HCT116 (cell line): ENCODE results near the gene KRT74. TPM values are rescaled to one million over a fixed set of nuclear protein-coding genes. Genes with fewer than 3 reads are reported as not detected.

Experiments used
- ATAC-seq: fragments of 200-7000 bp; cut with Tn5 transposase; 2 replicates; pipeline ENCODE4 v1.9.1; 2020; ENCODE audit warnings: mild to moderate bottlenecking, moderate library complexity
- Bru-seq: library from RNA; stranded (reverse); fragments of 400-500 nt; gene quantifications from one replicate; lab custom pipeline; 2021; lab: Mats Ljungman, UMichigan
- BruChase-seq, 2 experiments: library from RNA; stranded (reverse); fragments of 400-500 nt; gene quantifications; one replicate each; lab custom pipeline; 2021; lab: Mats Ljungman, UMichigan
- BruUV-seq: library from RNA; stranded (reverse); fragments of 400-500 nt; replicated peaks from 2 replicates; lab custom pipeline; 2021; lab: Mats Ljungman, UMichigan
- CTCF ChIA-PET: fragments of 300-600 bp; sonication (Branson Sonifier 250); formaldehyde crosslinking; loops from one replicate; lab custom pipeline; 2021; ENCODE audit warnings: antibody characterized with exemption; lab: Charles Lee
- POLR2A ChIA-PET: fragments of 300-600, 350-600 bp; sonication (Branson Sonifier 250); formaldehyde crosslinking; loops from one replicate; lab custom pipeline; 2021; ENCODE audit warnings: antibody characterized with exemption; lab: Charles Lee
- RAD21 ChIA-PET, 2 experiments: fragments of 300-600 bp; sonication (Branson Sonifier 250); formaldehyde crosslinking; loops; one replicate each; lab custom pipeline; 2023; ENCODE audit warnings: low total read pairs in 2 of 2; ENCODE audit not compliant: uncharacterized antibody in 2 of 2, unreplicated experiment in 2 of 2, low non-redundant PET in 1 of 2; lab: Charles Lee
- DNase-seq: peaks from one replicate; pipeline ENCODE4 v3.0.0-alpha.2; 2010; ENCODE audit warnings: low read depth, low spot score
- H2AFZ ChIP-seq: fragments of 200-600 bp; shearing (Covaris generic), sonication (generic); 2 replicates; pipeline ENCODE4 v1.6.1; 2017; ENCODE audit warnings: low read depth, mixed run types, mixed read lengths, antibody characterized with exemption, low read length; ENCODE audit not compliant: poor library complexity, severe bottlenecking
- H3K27ac ChIP-seq: 2 replicates; pipeline ENCODE4 v1.5.1; 2012; ENCODE audit warnings: low read depth, low read length
- H3K27me3 ChIP-seq: fragments of 200-600 bp; sonication (generic); 2 replicates; pipeline ENCODE4 v1.6.1; 2016; ENCODE audit warnings: mixed run types, low read length, mixed read lengths; ENCODE audit not compliant: insufficient read depth
- H3K36me3 ChIP-seq, 2 experiments: fragments of 200-500 bp in 1 of 2; fragments of 200-600 bp in 1 of 2; sonication (Bioruptor generic) in 1 of 2; sonication (generic) in 1 of 2; 2 replicates each; pipeline versions ENCODE4 v1.5.1 to v1.6.1; 2014 to 2016; ENCODE audit warnings: low read length in 2 of 2, inconsistent platforms in 1 of 2, mixed read lengths in 1 of 2, mixed run types in 1 of 2; ENCODE audit not compliant: insufficient read depth in 2 of 2, control insufficient read depth in 1 of 2
- H3K4me1 ChIP-seq, 2 experiments: fragments of 200-600 bp in 1 of 2; sonication (generic) in 1 of 2; 2 replicates each; pipeline versions ENCODE4 v1.5.1 to v1.6.1; 2012 to 2017; ENCODE audit warnings: low read length in 2 of 2, inconsistent platforms in 1 of 2, mild to moderate bottlenecking in 1 of 2, mixed read lengths in 1 of 2, mixed run types in 1 of 2, moderate library complexity in 1 of 2; ENCODE audit not compliant: insufficient read depth in 2 of 2, control insufficient read depth in 1 of 2
- H3K4me2 ChIP-seq: fragments of 200-600 bp; sonication (generic); 2 replicates; pipeline ENCODE4 v1.6.1; 2017; ENCODE audit warnings: mixed run types, low read length, mixed read lengths
- H3K4me3 ChIP-seq, 2 experiments: fragments of 200-600 bp in 1 of 2; sonication (generic) in 1 of 2; replicated peaks in 1 of 2; 2 replicates each; pipeline ENCODE4 v1.5.1; 2011 to 2016; ENCODE audit warnings: low read length in 2 of 2, control low read depth in 1 of 2, low read depth in 1 of 2, mild to moderate bottlenecking in 1 of 2, mixed read lengths in 1 of 2, mixed run types in 1 of 2
- H3K79me2 ChIP-seq: fragments of 200-600 bp; sonication (generic); 2 replicates; pipeline ENCODE4 v1.6.1; 2017; ENCODE audit warnings: mild to moderate bottlenecking, mixed run types, low read length, moderate library complexity, mixed read lengths; ENCODE audit not compliant: insufficient read depth
- H3K9ac ChIP-seq: fragments of 200-600 bp; sonication (generic); 2 replicates; pipeline ENCODE4 v1.6.1; 2016; ENCODE audit warnings: low read length, mixed read lengths
- H3K9me2 ChIP-seq: fragments of 200-600 bp; sonication (generic), shearing (Covaris generic); 2 replicates; pipeline ENCODE4 v1.6.1; 2017; ENCODE audit warnings: mixed run types, mild to moderate bottlenecking, moderate library complexity; ENCODE audit not compliant: insufficient read depth
- H3K9me3 ChIP-seq, 2 experiments: fragments of 200-500 bp in 1 of 2; fragments of 200-600 bp in 1 of 2; sonication (Bioruptor generic) in 1 of 2; sonication (generic) in 1 of 2; 2 replicates each; pipeline ENCODE4 v1.6.1; 2014 to 2017; ENCODE audit warnings: low read length in 2 of 2, mixed read lengths in 2 of 2, inconsistent platforms in 1 of 2, low read depth in 1 of 2, mild to moderate bottlenecking in 1 of 2, mixed run types in 1 of 2, moderate library complexity in 1 of 2; ENCODE audit not compliant: control insufficient read depth in 1 of 2, insufficient read depth in 1 of 2
- H4K20me1 ChIP-seq: fragments of 200-600 bp; sonication (generic), shearing (Covaris generic); 2 replicates; pipeline ENCODE4 v1.6.1; 2017; ENCODE audit warnings: mixed run types, mild to moderate bottlenecking, moderate library complexity; ENCODE audit not compliant: insufficient read depth
- EGR1 ChIP-seq: IDR thresholded peaks from 2 replicates; pipeline ENCODE4 v1.6.1; 2012; ENCODE audit warnings: low read depth
- ELF1 ChIP-seq: IDR thresholded peaks from 2 replicates; pipeline ENCODE4 v1.6.1; 2012; ENCODE audit warnings: low read depth, borderline replicate concordance
- EZH2phosphoT487 ChIP-seq: fragments of 200-600 bp; IDR thresholded peaks from 2 replicates; pipeline ENCODE4 v1.6.1; 2018; ENCODE audit warnings: antibody characterized with exemption, borderline replicate concordance
- FOSL1 ChIP-seq: IDR thresholded peaks from 2 replicates; pipeline ENCODE4 v1.6.1; 2012; ENCODE audit warnings: low read depth
- JUND ChIP-seq: IDR thresholded peaks from 2 replicates; pipeline ENCODE4 v1.6.1; 2012
- POLR2A ChIP-seq: IDR thresholded peaks from 2 replicates; pipeline ENCODE4 v1.7.0; 2011; ENCODE audit warnings: borderline replicate concordance; ENCODE audit not compliant: insufficient read depth, insufficient read length; ENCODE audit errors: extremely low read depth
- POLR2AphosphoS5 ChIP-seq: IDR thresholded peaks from 2 replicates; pipeline ENCODE4 v1.6.1; 2011; ENCODE audit warnings: mild to moderate bottlenecking, low read depth, low read length, moderate library complexity
- SIN3A ChIP-seq: IDR thresholded peaks from 2 replicates; pipeline ENCODE4 v1.6.1; 2012; ENCODE audit warnings: low read depth
- SP1 ChIP-seq: IDR thresholded peaks from 2 replicates; pipeline ENCODE4 v1.6.1; 2012; ENCODE audit warnings: low read depth
- SRF ChIP-seq: IDR thresholded peaks from 2 replicates; pipeline ENCODE4 v1.6.1; 2012; ENCODE audit warnings: low read depth
- YY1 ChIP-seq: IDR thresholded peaks from 2 replicates; pipeline ENCODE4 v1.6.1; 2011; ENCODE audit warnings: low read length, low read depth, moderate library complexity, mild to moderate bottlenecking; ENCODE audit not compliant: insufficient replicate concordance; ENCODE audit errors: extremely low read depth
- ZNF274 ChIP-seq: fragments of 200-500 bp; sonication (Bioruptor generic); IDR thresholded peaks from 2 replicates; pipeline ENCODE4 v1.6.1; 2014; ENCODE audit warnings: mild to moderate bottlenecking, low read depth, low read length, inconsistent platforms
- intact Hi-C: fragments of 100-400 bp; cut with micrococcal nuclease; formaldehyde crosslinking; loops from 2 replicates; pipeline ENCODE4 v1.10.0; 2022
- long read RNA-seq: library from polyadenylated mRNA; unstranded; transcript quantifications from one replicate; pipeline ENCODE4 v2.0.0, GENCODE V29; 2021; ENCODE audit not compliant: unreplicated experiment
- polyA plus RNA-seq: library from polyadenylated mRNA; unstranded; fragments of >200 nt; gene quantifications from 2 replicates; pipeline ENCODE4 v1.2.1, GENCODE V29; 2012; ENCODE audit warnings: missing spikeins
- total RNA-seq: library from RNA; stranded (reverse); gene quantifications from one replicate; pipeline ENCODE4 v1.2.1, GENCODE V29; 2021; ENCODE audit not compliant: unreplicated experiment
- TF ChIP-seq, protein P1 (sequence below): IDR thresholded peaks from 2 replicates; pipeline ENCODE4 v1.6.1; 2012
- TF ChIP-seq, protein P2 (sequence below): IDR thresholded peaks from 2 replicates; pipeline ENCODE4 v1.6.1; 2012; ENCODE audit warnings: low read depth
- TF ChIP-seq, protein P3 (sequence below): IDR thresholded peaks from 2 replicates; pipeline ENCODE4 v1.6.1; 2011; ENCODE audit warnings: mild to moderate bottlenecking, low read length, moderate library complexity; ENCODE audit not compliant: insufficient replicate concordance; ENCODE audit errors: extremely low read depth

Gene KRT74
- total RNA-seq (not detected), Bru-seq, nascent RNA (not detected), BruChase-seq, experiment 1, labeled RNA remaining after a 6-hour chase (not detected), BruChase-seq, experiment 2, labeled RNA remaining after a 2-hour chase (not detected)
- not detected in 2 replicates for polyA plus RNA-seq
- long read RNA-seq: 0 reads

DNA sequence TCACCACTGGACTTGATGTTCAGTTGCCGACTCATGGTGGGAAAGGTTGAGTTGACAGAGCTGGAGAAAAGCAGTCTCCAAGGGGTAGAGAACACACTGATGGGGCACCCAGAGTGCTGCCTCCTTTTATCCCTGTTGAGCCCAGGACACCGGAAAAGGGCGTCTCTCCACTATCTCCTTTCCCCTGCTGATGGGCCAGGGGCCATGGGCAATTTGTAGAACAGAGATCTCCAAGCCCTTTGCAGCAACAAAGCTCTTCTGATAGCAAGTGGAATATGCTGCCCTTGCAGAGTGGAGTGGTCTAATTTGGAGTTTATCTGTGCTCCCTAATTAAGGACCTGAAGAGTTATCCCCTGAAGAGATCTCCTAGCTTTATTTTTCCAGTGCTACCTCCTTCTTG is at the start of gene KRT74:
Gene KRT74 (minus strand): TSS at position 101 of the 400 bp plus-strand sequence. CDS start 66 bp downstream, at position 35.
- no peak within 1 kb of the TSS for H3K9ac ChIP-seq
- no peak within 1 kb of the TSS for H3K27ac ChIP-seq
- POLR2A ChIA-PET: no interaction called here
- DNase-seq (no peak), ATAC-seq (no peak)
- no TSS peak for BruUV-seq
- CTCF ChIA-PET: interaction anchor here (0.8 kb wide), 1 partner anchor 306 kb away, joined by 3 read pairs; no protein-coding TSS in a partner anchor
- RAD21 ChIA-PET: interaction anchor here in 1 of 2 experiments (1.1 kb wide), 1 partner anchor 8 kb away, joined by 3 read pairs; no protein-coding TSS in a partner anchor
- H3K79me2 ChIP-seq: no peaks in the 10 kb centered on the region
- H3K4me1 ChIP-seq: no peaks in the 10 kb centered on the region
- H3K36me3 ChIP-seq: no peaks in the 10 kb centered on the region
- intact Hi-C loops: no loop called here
- no peaks in the 10 kb centered on the region for H3K9me3 ChIP-seq
- H3K4me3 ChIP-seq: no peak within 1 kb of the TSS
- no peaks in the 10 kb centered on the region for H4K20me1 ChIP-seq
- no peaks in the 10 kb centered on the region for H3K27me3 ChIP-seq
- TF ChIP-seq ZNF274 (no peak), ELF1 (no peak), EZH2phosphoT487 (no peak), POLR2AphosphoS5 (no peak), YY1 (no peak), SP1 (no peak), EGR1 (no peak), POLR2A (no peak), SIN3A (no peak), SRF (no peak), JUND (no peak), FOSL1 (no peak)
- TF ChIP-seq, protein P1, sequence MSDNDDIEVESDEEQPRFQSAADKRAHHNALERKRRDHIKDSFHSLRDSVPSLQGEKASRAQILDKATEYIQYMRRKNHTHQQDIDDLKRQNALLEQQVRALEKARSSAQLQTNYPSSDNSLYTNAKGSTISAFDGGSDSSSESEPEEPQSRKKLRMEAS: no peak
- TF ChIP-seq, protein P2, sequence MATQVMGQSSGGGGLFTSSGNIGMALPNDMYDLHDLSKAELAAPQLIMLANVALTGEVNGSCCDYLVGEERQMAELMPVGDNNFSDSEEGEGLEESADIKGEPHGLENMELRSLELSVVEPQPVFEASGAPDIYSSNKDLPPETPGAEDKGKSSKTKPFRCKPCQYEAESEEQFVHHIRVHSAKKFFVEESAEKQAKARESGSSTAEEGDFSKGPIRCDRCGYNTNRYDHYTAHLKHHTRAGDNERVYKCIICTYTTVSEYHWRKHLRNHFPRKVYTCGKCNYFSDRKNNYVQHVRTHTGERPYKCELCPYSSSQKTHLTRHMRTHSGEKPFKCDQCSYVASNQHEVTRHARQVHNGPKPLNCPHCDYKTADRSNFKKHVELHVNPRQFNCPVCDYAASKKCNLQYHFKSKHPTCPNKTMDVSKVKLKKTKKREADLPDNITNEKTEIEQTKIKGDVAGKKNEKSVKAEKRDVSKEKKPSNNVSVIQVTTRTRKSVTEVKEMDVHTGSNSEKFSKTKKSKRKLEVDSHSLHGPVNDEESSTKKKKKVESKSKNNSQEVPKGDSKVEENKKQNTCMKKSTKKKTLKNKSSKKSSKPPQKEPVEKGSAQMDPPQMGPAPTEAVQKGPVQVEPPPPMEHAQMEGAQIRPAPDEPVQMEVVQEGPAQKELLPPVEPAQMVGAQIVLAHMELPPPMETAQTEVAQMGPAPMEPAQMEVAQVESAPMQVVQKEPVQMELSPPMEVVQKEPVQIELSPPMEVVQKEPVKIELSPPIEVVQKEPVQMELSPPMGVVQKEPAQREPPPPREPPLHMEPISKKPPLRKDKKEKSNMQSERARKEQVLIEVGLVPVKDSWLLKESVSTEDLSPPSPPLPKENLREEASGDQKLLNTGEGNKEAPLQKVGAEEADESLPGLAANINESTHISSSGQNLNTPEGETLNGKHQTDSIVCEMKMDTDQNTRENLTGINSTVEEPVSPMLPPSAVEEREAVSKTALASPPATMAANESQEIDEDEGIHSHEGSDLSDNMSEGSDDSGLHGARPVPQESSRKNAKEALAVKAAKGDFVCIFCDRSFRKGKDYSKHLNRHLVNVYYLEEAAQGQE: no peak
- TF ChIP-seq, protein P3, sequence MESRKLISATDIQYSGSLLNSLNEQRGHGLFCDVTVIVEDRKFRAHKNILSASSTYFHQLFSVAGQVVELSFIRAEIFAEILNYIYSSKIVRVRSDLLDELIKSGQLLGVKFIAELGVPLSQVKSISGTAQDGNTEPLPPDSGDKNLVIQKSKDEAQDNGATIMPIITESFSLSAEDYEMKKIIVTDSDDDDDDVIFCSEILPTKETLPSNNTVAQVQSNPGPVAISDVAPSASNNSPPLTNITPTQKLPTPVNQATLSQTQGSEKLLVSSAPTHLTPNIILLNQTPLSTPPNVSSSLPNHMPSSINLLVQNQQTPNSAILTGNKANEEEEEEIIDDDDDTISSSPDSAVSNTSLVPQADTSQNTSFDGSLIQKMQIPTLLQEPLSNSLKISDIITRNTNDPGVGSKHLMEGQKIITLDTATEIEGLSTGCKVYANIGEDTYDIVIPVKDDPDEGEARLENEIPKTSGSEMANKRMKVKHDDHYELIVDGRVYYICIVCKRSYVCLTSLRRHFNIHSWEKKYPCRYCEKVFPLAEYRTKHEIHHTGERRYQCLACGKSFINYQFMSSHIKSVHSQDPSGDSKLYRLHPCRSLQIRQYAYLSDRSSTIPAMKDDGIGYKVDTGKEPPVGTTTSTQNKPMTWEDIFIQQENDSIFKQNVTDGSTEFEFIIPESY: no peak
- no peak within 1 kb of the TSS for H3K4me2 ChIP-seq
- no peak within 1 kb of the TSS for H2AFZ ChIP-seq
- H3K9me2 ChIP-seq: no peaks in the 10 kb centered on the region
